Activated naive CD4-positive, alpha-beta T cell treated with anti-CD3 and anti-CD28 coated beads, Interleukin-2, amount 50 U/mL, for 72 hours (primary cell): Measurements from ENCODE around the gene SOCS1. TPM values are rescaled to one million over a fixed set of nuclear protein-coding genes. Genes with fewer than 3 reads are reported as not detected.

Experiments used
- ATAC-seq, 2 donors: fragments of 150-1000 bp; cut with Tn5 transposase; 2 replicates each; pipeline ENCODE4 v1.10.0; 2021; ENCODE audit warnings: mild to moderate bottlenecking in 2 of 2, moderate library complexity in 2 of 2
- DNase-seq, 2 donors: peaks; one replicate each; pipeline ENCODE4 v3.0.0; 2021 to 2022; ENCODE audit warnings: low spot score in 2 of 2
- H3K27ac Mint-ChIP-seq, 2 donors: one replicate each; pipeline ENCODE4 v1.8.0; 2022; ENCODE audit warnings: mild to moderate bottlenecking in 2 of 2, mixed read lengths in 2 of 2
- H3K36me3 Mint-ChIP-seq, 2 donors: one replicate each; pipeline ENCODE4 v1.8.0; 2022; ENCODE audit warnings: mixed read lengths in 2 of 2
- H3K9me3 Mint-ChIP-seq, 2 donors: one replicate each; pipeline ENCODE4 v1.8.0; 2022; ENCODE audit warnings: mixed read lengths in 2 of 2
- total RNA-seq, 2 donors: library from RNA; stranded (reverse); gene quantifications; one replicate each; pipeline ENCODE4 v1.2.3, GENCODE V29; 2022

The SOCS1 gene
- total RNA-seq, 2 donors from 2014 or later, result 57.0 to 123 TPM

DNA sequence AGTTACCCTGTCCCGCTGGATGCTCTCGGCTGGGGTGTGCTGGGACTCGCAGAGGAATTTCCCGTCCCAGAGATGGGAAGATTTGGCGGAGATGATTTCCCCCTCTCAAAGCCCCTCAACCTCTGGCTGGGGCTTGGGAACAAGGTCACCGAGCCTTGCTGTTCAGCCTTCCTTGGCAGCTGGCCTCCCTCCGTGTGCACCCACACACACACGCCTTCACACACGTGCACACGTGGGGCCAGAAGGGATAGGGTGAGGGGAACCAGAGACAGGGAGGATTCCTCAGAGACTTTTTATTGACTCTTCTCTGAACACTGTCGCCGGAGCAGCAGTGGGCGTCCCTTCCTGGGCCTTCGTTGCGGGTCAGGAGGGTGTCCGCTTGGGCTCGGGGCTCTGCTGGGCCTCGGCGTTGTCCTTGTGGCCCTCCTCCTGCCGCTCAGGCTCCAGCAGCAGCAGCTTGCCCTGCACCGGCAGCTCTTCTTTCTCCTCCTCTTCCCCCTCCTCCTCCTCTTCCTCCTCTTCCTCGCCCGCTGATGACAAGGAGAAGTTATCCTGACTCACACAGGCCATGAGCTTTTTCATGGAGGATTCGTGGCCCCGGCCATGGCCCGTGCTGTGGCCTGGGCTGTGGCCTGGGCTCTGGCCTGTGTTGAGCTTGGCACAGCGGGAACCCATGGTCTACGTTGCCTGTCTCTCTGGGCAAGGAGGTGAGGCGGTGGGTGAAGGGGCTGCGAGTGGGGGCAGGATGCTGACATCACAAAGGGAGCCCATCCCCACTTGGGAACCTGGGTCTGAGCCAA lies 17.1 kb upstream of the SOCS1 start, which contains the start of gene PRM3:
Gene PRM3, minus strand, starts transcription at position 709 of the 800 bp plus-strand sequence. Its CDS starts 34 bp downstream, at position 675.
- Mint-ChIP-seq H3K9me3 (peaks cover 0 to 5% of the 10 kb centered on the region in 2 donors), H3K27ac (no peak within 1 kb of the TSS), H3K36me3 (no peaks in the 10 kb centered on the region)
- DNase-seq (no peak), ATAC-seq (no peak)

DNA sequence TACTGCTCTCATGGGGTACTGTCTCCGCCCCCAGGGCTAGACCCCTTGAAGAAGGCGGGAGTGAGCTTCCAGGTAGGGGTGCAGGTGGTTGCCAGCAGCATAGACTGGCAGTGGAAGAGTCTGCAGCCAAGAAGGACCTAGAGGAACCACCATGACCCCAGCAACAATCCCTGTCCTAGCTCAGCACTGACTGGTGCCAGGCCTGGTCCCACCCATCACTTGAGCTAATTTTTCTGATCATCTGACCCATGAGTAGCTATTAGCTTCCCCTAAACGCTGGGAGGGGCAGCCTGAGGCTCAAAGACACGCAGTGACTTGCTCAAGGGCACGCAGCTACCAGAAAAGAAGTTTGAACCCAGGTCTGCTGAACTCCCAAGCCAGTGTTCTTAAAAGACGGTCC lies 16.5 kb upstream of the SOCS1 start:
- ATAC-seq, result no peak
- no peak for DNase-seq
- Mint-ChIP-seq H3K9me3 (peaks cover 0 to 5% of the 10 kb centered on the region in 2 donors), H3K36me3 (no peaks in the 10 kb centered on the region), H3K27ac (no peak overlapping the region)

DNA sequence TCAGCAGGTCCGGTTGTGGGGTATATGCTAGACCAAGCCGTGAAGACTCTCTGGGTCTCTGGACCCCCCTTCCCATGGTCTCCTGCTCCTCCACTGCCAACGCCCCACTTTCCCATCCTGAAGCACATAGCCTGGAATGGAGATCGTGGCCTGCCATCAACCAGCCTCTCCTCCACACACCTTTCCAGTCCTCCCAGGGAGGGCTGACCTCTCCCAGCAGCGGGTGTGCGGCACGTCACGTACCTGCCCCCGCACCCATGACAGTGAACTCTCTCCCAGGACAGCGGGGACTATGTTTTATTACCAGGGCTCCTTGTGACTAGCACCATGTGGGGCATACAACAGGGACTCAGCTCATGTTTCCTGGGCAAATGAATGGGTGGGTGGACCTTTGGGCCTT lies 15.6 kb upstream of the SOCS1 start:
- ATAC-seq, result no peak
- no peak overlapping the region for H3K27ac Mint-ChIP-seq
- no peaks in the 10 kb centered on the region for H3K36me3 Mint-ChIP-seq
- no peak for DNase-seq
- H3K9me3 Mint-ChIP-seq, result peaks cover 0 to 5% of the 10 kb centered on the region in 2 donors

DNA sequence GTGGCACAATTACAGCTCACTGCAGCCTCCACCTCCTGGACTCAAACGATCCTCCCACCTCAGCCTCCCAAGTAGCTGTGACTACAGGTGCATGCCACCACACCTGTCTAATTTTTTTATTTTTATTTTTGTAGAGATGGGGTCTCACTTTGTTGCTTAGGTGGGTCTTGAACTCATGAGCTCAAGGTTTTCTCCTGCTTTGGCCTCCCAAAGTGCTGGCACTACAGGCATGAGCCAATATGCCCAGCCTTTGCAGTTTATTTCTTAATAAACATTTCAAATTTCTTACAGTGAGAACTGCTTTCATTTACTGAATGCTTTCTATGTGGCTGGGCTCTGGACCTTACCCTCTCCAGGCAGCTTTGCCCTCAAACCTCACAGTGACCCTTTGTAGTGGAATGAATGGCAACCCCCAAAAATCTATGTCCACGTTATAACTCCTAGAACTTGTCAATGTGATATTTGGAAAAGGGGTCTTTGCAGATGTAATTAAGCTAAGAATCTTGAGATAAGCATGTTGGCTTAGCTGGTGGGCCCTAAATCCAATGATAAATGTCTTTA lies 14.7 kb upstream of the SOCS1 start:
- DNase-seq (no peak), ATAC-seq (no peak)
- H3K36me3 Mint-ChIP-seq, result no peaks in the 10 kb centered on the region
- H3K9me3 Mint-ChIP-seq, result peaks cover 0 to 5% of the 10 kb centered on the region in 2 donors
- no peak overlapping the region for H3K27ac Mint-ChIP-seq

DNA sequence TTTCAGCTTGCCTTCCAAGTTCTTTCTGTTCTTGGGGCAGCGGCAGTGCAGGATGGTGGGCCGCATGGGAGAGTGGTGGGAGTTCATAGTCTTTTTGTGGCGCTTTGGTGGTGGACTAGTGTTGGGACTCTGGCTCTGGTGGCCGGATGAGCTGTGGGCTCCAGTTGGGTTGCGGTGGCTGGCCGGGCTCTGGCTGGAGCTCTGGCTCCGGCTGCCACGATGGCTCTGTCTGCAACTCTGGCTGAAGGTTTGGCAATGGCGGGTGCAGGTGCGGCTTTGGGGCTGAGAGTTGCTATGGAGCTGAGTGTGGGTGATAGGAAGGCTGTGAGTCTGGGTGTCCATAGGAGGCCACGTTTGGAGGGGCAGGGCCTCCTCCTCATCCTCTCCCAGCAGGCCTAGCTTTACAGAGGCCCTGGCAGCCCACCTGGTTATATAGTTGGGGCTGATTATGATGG lies 12.9 kb upstream of the SOCS1 start, which contains the start of gene TNP2:
Gene TNP2, minus strand, starts transcription at position 405 of the 455 bp plus-strand sequence. Its CDS starts 63 bp downstream, at position 342.
- Mint-ChIP-seq H3K9me3 (peaks cover 0 to 5% of the 10 kb centered on the region in 2 donors), H3K36me3 (no peaks in the 10 kb centered on the region), H3K27ac (peak within 1 kb of the TSS in 1 of 2 donors; percentile 39)
- DNase-seq (no peak), ATAC-seq (no peak)

DNA sequence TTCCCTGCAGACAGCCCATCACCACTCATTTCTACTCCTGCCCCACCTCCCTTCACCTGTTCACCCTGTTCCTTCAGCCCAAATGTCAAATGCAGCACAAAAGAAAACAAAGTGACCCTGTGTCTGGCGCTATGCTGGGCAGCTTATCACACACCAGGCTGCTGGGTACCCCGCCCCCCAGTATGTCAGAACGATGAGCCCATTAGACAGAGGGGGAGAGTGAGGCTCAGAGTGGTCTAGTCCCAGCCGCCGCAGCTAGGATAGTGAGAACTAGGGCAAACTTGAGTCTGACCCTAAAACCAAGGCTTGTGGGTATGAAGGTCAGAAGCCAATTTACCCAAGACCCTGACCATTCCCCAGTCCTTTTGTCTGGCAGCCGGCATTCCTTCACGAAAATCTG lies 9.1 kb upstream of the SOCS1 start:
- DNase-seq, result no peak
- no peaks in the 10 kb centered on the region for H3K36me3 Mint-ChIP-seq
- ATAC-seq, result no peak
- H3K27ac Mint-ChIP-seq, result no peak overlapping the region
- peaks cover 0 to 5% of the 10 kb centered on the region in 2 donors for H3K9me3 Mint-ChIP-seq

DNA sequence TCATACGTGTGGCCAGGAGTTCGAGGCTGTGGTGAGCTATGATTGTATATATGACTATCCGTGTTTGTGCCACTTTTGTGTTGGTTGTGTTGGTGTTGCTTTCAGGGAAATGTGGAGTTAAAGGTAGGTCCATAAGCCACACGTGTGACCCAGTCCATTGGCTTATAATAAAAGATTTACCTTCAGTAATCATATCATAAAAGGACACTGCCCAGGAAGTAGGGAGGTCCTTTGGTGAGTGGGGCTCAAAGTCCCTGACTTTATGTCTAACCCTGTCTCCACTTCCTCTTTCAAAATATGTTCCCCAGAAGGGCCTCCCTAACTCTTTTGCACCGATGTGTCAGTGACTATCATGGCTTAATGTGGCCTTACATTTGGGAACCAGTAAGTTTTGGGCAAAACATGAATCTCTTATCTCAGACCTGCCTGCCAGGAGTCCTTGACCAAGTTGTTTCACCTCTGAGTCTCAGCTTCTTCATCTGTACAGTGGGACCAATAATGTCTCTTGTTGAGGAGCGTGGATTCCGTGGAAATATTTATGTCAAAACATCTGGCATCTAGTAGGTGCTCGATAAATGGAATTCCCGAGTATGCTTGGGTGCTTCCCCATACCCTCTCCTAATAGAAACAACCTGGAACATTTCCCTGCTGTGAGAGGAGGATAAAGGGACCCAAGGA lies 8.3 kb upstream of the SOCS1 start:
- DNase-seq (no peak), ATAC-seq (peak; percentile 12 to 14)
- peak overlapping the region; percentile 30 to 48 for H3K27ac Mint-ChIP-seq
- no peaks in the 10 kb centered on the region for H3K36me3 Mint-ChIP-seq
- H3K9me3 Mint-ChIP-seq, result peaks cover 0 to 5% of the 10 kb centered on the region in 2 donors

DNA sequence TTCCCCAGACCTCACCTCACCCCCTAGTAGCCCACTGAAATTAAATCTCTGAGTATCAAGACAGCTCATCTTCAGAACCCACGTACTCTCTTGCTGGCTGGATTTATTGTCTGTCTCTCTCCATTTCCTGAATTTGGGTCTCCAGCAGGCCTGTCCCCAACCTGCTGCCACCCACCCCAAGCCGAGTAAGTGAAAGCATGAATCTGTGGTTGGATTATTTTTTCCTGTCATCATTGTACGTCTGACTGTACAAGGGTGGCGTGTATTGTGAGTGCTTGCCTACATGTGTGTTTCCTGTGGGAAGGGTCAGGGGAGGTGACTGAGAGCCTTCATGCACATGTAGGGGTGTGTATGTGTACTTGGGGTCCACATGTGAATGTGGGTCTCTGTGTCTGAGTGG lies 7.7 kb upstream of the SOCS1 start:
- ATAC-seq, result peak; percentile 90 to 93
- no peaks in the 10 kb centered on the region for H3K36me3 Mint-ChIP-seq

DNA sequence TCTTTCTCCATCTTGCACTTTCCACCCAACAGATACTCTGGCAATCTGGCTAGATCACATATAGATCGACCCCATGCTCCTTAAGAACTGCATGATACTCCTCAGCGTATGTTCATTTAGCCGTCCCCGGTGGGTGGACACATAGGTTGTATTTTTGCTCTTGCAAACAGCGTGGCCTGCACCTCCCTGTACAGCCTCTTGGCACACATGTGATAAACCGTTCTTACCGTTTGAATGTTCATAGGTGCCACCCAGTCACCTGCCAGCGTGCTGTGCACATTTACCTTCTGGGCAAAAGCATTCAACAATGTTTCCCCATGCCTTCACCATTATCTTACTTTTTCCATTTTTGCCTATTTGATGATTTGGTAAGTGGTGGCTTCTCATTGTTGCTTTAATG lies 6.9 kb upstream of the SOCS1 start:
- ATAC-seq, result no peak

More for the DNA sequence above, 7.7 kb upstream of the SOCS1 start:
- DNase-seq, result peak; percentile 57 to 70
- Mint-ChIP-seq H3K27ac (peak overlapping the region; percentile 30 to 48), H3K9me3 (peaks cover 0 to 5% of the 10 kb centered on the region in 2 donors)

DNA sequence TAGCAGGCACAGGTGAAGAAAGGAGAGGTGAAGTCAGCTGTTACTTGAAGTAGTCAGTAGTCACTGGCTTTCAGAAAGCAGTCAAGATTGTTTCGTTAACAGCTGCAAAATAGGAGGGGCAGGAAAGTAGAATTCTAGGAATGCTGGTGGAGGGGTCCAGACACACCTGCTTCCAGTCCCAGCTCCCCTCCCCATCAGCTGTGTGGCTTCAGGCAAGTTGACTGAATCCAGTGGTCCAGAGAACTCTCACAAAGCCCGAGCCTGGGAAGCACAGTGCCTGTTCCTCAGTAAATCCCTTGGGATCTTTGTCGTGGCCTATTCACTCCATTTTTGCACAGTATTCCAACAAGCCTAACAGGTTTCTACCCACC lies 4.6 kb upstream of the SOCS1 start:
- no peak overlapping the region for H3K27ac Mint-ChIP-seq
- no peaks in the 10 kb centered on the region for H3K9me3 Mint-ChIP-seq
- H3K36me3 Mint-ChIP-seq, result no peaks in the 10 kb centered on the region
- DNase-seq (no peak), ATAC-seq (no peak)

More for the DNA sequence above, 6.9 kb upstream of the SOCS1 start:
- Mint-ChIP-seq H3K27ac (no peak overlapping the region), H3K36me3 (no peaks in the 10 kb centered on the region), H3K9me3 (no peaks in the 10 kb centered on the region)
- DNase-seq, result no peak

DNA sequence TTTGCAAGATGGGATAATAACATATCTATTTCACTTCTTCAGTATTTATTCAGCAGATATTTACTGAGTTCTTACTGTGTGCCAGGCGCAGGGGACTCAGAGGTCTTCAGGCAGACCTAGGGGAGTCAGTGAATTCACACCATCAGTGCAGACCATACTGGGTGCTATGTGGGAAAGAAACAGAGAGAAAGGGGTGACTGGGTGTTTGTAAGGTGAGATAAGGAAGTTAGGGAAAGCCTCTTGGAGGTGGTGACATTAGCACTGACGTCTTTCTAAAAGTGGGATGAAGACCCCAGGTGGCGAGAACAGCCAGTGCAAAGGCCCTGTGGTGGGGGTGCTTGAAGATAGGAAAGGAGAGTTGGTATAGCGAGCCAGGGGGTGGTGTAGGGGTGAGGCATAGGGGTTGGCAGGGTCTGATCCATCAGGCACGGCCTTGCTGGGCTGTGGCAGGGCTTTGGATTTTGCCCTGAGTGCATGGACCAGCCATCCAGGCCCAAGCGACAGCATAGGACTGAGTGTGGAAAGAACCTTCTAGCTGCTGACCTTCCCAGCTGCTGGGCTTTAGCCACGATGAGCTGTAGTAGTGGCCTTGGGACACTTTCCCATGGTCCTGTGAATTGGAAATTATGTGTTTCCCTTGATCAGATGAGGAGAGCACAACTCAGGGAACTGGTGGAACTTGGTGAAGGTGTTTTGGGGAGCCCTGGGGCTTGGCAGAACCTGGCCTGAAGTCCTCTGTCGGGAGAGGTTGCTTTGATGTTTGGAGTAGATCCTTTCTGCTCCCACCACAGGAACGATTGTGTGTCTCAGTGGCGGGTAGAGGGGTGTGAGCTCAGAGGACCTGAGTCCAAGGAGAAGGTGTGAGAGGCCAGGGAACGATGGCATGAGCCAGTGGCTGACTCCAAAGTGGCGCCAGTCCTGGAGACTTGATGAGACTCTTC lies 3.9 kb upstream of the SOCS1 start:
- DNase-seq (no peak), ATAC-seq (no peak)
- Mint-ChIP-seq H3K36me3 (peaks cover 0 to under 1% of the 10 kb centered on the region in 2 donors), H3K27ac (no peak overlapping the region), H3K9me3 (no peaks in the 10 kb centered on the region)

DNA sequence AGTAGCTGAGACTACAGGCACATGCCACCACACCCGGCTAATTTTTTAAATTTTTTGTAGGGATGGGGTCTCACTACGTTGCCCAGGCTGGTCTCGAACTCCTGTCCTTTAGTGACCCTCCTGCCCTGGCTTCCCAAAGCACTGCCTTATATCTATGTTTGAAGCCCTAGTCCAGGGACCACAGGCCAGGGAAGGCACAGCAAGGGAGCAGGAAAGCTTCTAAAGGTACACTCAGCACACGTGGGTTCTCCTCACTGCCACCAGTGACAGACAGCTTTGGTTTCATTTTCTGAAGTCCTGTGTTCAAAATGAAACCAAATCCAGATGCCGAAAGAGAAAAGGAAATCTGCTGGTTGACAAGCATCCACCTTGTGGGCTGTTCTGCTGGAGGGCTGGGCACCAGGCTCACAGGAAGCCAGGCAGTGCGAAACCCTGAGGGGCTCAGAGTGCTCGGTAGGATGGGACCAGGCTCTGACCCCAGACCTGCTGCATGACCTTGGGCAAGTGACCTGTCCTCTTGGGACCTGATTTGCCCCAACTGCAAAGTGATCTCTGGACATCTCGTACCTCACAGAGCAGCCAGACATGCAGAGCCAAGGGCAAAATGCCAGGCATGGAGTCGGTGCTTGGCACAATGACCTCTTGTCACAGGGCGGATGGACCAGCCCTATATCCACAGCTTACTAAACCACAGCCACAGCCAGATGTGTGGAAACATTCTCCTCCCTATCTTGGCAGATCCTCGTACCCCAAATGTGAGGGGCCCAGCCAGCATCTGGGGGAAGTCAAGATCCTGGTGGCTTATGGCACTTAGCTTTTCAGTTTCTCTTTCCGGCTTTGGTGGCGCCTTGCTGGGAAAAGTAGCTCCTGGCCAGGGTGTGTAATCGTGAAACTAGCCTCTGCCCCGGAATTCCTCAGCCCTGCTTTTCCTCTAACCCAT lies 2.8 kb upstream of the SOCS1 start:
- peak in 1 of 2 donors; percentile 41 for DNase-seq
- H3K36me3 Mint-ChIP-seq, result peaks cover 7 to 12% of the 10 kb centered on the region in 2 donors
- H3K27ac Mint-ChIP-seq, result peak overlapping the region; percentile 53 to 88
- peak; percentile 11 to 25 for ATAC-seq
- no peaks in the 10 kb centered on the region for H3K9me3 Mint-ChIP-seq

DNA sequence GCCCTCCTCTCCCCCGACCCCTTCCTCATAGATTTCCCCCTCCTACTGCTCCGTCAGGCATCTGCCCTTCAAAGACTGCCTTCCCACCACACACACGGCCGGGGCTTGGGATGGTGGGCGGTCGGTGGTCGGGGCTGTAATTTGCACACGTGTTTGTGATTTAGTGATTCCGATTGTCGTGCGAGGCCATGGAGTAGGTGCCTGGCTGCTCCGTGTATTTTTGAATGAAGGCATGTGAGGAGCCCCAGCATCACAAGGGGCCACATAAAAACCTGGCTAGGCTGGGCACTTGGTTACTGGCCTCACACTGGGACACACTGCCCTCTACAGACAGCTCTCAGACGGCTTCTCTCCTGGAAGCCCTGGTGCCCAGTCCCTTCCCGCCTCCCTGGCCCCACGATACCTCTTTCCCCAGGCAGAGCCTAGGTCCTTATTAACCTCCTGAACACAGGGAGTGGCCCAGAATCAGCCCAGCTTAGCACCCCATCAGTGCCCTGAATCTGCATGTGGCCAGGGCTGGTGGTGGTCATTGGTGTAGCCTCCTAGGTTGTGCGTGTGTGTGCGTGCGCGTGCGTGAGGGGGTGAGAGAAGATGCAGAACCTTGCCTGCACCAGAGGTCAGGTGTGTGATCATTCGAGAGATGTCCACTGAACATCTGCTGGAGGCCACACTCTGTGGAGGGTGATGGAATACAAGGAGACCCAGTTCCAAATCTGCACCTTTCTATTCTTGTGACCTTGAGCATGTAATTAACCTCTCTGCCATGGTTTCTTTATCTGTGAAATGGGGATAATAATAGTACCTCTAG lies 1.3 kb upstream of the SOCS1 start:
- Mint-ChIP-seq H3K36me3 (peaks cover 22 to 27% of the 10 kb centered on the region in 2 donors), H3K9me3 (no peaks in the 10 kb centered on the region), H3K27ac (peak overlapping the region; percentile 95 to 99)
- DNase-seq (peak; percentile 61 to 77), ATAC-seq (peak in 1 of 2 donors; percentile 25)

DNA sequence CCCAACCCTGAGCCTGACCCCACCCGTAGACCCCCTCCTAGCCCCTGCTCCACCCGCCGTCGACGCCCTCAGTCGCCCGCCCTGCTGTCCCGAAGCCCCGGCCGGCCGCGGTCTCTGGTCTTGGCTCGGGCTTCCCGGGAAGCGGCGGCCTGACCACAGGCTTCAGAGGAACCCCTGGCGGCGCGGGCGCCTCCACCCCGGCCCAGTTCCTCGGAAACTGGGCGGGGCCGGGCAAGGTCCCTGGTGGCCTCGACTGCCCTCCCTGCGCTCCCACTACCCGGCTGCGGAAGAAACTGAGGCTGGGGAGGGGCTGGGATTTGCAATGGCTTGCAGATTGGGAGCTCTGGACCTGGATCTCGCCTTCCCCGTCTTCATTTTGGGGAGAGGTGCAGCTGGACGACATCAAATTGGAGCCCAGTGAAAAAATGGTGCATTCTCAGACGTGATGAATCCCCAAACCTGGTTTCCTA lies 692 bp upstream of the SOCS1 start:
- peak overlapping the region; percentile 95 to 99 for H3K27ac Mint-ChIP-seq
- no peaks in the 10 kb centered on the region for H3K9me3 Mint-ChIP-seq
- DNase-seq (no peak), ATAC-seq (no peak)
- peaks cover 28 to 33% of the 10 kb centered on the region in 2 donors for H3K36me3 Mint-ChIP-seq
